ENCODE data around the gene KIF12.
A peak's percentile ranks its signal among the peaks of the same experiment; 100 is the strongest.
"Not testable (repeated sequence)": the region's sequence is repeated elsewhere in the genome, so short reads cannot be mapped to it uniquely, and the experiment has no call there.

The KIF12 gene

DNA sequence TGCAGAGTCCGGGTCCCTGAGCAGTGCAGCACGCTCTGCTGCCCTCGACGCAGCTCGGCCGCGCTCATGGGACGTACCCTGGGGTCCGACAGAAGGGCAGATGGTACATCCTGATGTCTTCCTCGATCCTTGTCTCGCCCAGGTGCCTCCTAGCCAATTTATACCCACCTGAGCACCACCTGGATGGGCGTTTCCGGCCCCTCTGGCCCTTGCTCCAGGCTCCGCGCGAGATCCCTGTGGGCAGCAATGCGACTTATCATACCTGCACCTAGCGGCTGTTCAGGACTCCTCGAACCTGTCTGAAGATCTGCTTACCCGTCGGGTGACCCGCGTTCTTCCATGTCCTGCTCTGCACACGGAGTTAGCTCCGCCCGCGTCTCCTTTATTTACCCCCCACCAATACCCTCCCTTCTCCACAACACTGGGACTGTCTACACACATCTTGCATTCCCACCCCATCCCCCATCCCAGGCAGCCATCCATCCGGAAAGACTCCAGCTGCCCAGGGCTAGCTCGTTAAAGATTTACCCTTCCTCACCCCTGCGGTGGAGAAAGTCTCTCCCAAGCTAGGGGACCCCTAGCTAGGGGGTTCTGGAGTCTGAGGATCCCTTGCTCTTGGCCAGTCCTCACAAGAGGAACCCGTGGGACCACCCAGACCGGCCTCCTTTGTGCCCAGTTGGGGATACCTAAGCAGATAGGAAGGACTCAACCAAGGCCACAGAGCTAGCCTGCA is at the start of gene KIF12:
Gene KIF12 (minus strand): TSS at position 357 of the 733 bp plus-strand sequence. CDS start 16 bp downstream, at position 341.
- DNase-seq = peak; percentile 76

- DNase-seq = no peak
Measured at GRCh38 chr9:114146735-114147134, 47.6 kb upstream of the KIF12 start.

- no peak for DNase-seq
Measured at GRCh38 chr9:114143234-114143633, 44.1 kb upstream of the KIF12 start.

DNA sequence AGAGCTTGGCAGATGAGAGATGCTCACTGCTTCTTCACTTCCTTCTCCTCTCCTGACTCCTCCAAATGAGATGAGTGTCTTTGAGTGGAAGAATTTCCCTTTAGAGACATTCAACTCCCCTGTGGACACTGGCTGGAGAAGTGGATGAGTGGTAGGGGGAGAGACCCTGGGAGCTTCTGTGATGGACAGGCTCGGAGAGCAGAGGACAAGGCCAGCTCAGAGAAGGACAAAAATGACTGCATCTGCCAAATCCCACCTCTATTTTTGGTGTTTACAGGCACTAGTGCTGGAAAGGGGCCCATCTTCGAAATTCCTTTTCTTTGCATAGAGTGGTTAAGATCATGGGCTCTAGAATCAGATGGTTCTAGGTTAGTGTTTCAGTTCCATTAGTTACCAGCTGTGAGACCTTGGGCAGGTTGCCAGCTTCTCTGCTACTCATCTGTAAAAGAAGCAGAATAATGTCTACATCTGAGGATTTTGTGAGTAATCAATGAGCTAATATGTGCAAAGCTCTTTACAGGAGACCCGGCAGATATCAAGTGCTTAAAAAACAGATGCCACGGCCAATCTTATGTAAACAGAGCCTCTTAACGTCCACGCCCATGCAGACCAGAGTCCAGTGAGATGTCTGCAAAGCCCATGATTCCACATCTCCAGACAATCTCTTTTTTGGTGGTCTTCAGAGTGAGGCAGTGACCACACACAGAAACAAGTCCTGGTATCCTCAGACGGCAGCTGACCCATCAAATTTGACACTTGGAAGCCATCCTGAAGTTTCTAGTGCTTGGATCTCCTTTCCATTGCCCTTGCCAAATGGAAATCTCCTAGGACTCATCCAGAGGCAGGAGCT is 42.7 kb upstream of the KIF12 start:
- no peak for DNase-seq

GRCh38 chr9:114140850-114141249 is 41.8 kb upstream of the KIF12 start:
- DNase-seq = no peak

GRCh38 chr9:114140401-114140800 is 41.3 kb upstream of the KIF12 start:
- no peak for DNase-seq

DNA sequence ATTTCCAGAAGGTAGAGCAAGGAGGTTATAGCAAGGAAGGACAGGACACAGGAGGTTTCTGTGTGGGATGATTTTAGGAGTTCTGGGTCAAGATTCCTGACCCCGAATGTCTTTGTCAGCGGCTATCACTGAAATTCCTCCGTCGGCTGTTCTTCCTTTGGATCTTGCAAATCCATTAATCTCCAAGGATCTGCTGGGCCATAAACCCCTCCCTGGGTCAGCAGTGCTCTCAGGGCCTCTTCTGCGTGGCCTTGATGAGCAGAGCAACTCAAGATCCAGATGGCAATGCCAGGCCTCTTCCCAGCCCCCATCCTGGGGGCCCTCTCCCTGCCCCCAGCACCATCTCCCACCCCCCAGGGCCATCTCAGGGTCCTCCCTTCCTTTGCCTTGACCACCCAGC is 40.0 kb upstream of the KIF12 start:
- no peak for DNase-seq

- no peak for DNase-seq
Measured at GRCh38 chr9:114138552-114138971, 39.5 kb upstream of the KIF12 start.

DNA sequence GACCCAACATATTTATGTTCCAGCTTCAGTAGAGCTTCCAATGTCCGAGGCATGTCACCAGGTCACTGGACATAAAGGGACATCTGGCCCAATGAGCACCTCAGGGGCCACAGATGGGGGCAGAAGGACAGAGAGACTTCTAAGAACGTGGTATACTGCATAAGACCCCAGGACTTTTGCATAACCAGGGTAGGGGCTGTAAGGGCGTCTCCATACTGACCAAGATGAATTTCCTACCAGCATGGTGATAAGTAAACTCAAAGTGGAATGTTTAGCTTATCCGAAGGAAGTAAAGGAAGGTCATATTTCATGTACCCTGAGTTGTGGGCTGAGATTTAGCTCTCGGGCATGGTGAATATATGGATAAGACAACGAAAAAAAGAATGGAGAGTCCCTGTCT is 38.7 kb upstream of the KIF12 start:
- DNase-seq = no peak

- DNase-seq = no peak
Measured at GRCh38 chr9:114134827-114135396, 35.8 kb upstream of the KIF12 start.

DNA sequence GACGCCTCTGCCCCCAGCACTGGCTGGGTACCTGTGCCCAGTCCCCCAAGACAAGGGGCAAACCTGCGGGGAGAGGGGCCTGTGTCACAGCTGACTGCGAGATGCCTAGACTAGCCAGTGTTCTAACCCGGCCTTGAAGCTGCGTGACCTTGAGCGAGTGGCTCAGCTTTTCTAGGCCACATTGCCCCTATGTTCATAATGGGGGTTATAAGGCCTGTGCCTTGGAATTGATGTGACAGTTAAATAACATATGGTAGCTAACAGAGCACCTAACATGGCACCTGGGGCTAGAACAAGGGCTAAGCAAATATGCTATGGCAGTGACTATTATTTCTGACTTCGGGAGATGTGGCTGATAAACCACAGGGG is 33.4 kb upstream of the KIF12 start:
- no peak for DNase-seq

GRCh38 chr9:114131808-114132549 is 32.9 kb upstream of the KIF12 start:
- no peak for DNase-seq

DNA sequence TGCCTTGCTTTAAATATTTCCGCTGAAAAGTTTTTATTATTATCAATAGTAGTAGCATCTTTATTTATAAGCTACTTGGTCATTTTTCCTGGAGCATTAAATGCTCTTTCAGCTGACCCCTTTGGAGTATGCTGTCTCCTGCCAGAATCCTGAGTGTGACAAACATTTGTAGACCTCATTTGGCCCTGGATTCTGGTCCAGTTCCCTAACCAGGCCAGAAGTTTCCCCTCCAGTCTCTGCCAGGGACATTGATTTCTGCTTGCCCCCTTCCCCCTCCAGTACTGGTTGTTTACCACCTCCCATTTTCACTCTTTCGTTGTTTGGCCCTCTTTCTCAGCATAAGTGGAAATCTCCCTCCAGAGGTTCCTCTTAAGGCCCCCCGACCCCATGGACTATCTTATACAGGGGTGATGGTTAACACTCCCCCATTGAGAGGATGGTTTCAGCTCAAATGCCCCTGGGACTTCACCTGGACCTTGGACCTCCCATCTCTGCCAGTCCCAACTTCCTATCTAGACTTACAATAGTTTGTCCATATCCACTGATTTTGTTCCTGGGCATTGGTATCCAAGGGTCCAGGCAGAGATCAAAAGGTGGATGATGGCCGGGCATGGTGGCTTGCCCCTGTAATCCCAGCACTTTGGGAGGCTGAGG is 31.7 kb upstream of the KIF12 start:
- DNase-seq = no peak

- no peak for DNase-seq
Measured at GRCh38 chr9:114130141-114130540, 31.0 kb upstream of the KIF12 start.

- not testable (repeated sequence) for DNase-seq
Measured at GRCh38 chr9:114128759-114129158, 29.7 kb upstream of the KIF12 start.

GRCh38 chr9:114126247-114127060 is 27.4 kb upstream of the KIF12 start:
- no peak for DNase-seq

- DNase-seq = no peak
Measured at GRCh38 chr9:114125476-114126013, 26.5 kb upstream of the KIF12 start.

DNA sequence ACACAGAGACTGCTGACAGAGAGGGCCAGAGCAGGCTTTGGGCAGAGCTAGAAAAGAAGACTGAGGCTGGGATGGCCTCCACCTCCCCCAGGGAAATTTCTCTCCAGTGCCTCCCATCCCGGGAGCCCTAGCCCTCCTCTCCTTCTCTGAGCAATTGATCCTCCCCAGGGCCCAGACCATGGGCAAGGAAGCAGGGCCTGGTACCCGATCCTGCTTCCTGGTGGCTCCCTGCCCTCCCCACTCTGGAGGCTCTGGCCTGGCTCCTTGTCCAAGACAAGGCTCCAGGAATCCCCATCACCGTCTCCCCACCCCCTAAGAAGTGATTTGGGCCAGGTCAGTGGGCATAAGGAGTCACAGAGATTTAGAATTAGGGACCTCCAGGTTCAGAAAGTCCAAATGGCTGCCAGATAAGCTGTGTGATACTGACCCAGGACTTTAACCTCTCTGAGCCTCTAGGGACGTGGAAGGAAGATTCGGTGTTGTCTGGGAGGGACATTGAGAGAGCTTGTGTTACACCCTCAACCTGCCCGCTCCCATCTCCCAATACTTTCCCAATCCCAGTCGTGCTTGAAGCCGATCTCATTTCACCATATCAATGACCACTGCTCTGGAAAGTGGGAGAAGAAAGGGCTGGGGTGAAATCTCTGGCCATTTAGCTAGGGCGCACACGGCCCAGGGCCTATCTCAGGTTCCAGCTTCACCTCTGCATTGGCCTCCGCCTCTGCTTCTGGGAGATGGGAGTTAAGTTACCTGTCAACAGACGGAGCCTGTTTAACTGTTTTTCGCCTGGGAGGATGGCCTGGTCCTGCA is 25.8 kb upstream of the KIF12 start:
- no peak for DNase-seq

DNA sequence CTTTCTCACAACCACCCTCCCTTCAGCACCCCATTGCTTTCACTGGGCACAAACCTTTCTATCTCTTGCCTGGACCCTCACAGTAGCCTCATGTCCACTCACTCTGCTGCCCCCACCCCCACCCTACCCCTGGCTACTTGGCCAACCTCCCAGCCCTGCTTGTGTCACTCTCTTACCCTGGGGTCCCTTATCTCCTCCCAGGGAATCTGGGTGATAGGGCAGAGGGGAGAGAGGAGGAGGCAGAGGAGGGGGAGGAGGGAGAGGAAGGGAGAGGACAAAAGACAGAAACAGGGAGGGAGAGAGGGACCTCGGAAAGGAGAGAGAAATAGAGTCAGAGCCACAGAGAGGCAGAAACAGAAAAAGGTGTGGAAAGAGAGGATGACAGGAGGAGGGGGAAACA is 25.0 kb upstream of the KIF12 start:
- DNase-seq = no peak

Data from NCI-H510A (cell line).